Panc1 (cell line): ENCODE measurements around the gene CLSTN2. TPM values are rescaled to one million over a fixed set of nuclear protein-coding genes. Genes with fewer than 3 reads are reported as not detected.

Experiments used
- ATAC-seq: fragments of 200-7000 bp; cut with Tn5 transposase; 2 replicates; pipeline ENCODE4 v1.9.1; 2020; ENCODE audit warnings: mild to moderate bottlenecking, moderate library complexity
- BruUV-seq: library from RNA; stranded (reverse); fragments of 400-500 nt; replicated peaks from 2 replicates; lab custom pipeline; 2021; lab: Mats Ljungman, UMichigan
- CTCF ChIA-PET: fragments of 300-600 bp; sonication (Branson Sonifier 250); formaldehyde crosslinking; loops from one replicate; lab custom pipeline; 2022; ENCODE audit warnings: antibody characterized with exemption; lab: Charles Lee
- POLR2A ChIA-PET: fragments of 300-600 bp; sonication (Branson Sonifier 250); formaldehyde crosslinking; loops from one replicate; lab custom pipeline; 2022; ENCODE audit warnings: antibody characterized with exemption; lab: Charles Lee
- DNase-seq: peaks from one replicate; pipeline ENCODE4 v3.0.0-alpha.2; 2010; ENCODE audit warnings: low read depth, low spot score
- H3K27ac ChIP-seq: 2 replicates; pipeline ENCODE4 v1.5.1; 2011; ENCODE audit warnings: mild to moderate bottlenecking, low read length, inconsistent platforms
- H3K27me3 ChIP-seq: fragments of 200-500 bp; sonication (Bioruptor generic); 2 replicates; pipeline ENCODE4 v1.6.0; 2014; ENCODE audit warnings: low read length, inconsistent platforms; ENCODE audit not compliant: control insufficient read depth, insufficient read depth
- H3K36me3 ChIP-seq: fragments of 200-500 bp; sonication (Bioruptor generic); 2 replicates; pipeline ENCODE4 v1.5.1; 2014; ENCODE audit warnings: inconsistent platforms, mild to moderate bottlenecking, low read length, moderate library complexity; ENCODE audit not compliant: control insufficient read depth, insufficient read depth
- H3K4me1 ChIP-seq: 2 replicates; pipeline ENCODE4 v1.5.1; 2011; ENCODE audit warnings: inconsistent platforms, mild to moderate bottlenecking, low read length, moderate library complexity; ENCODE audit not compliant: control insufficient read depth, insufficient read depth
- H3K4me3 ChIP-seq, 2 experiments: 2 replicates each; pipeline ENCODE4 v1.5.1; 2011 to 2012; ENCODE audit warnings: low read depth in 2 of 2, low read length in 2 of 2, mild to moderate bottlenecking in 2 of 2, inconsistent platforms in 1 of 2, moderate library complexity in 1 of 2
- H3K9me3 ChIP-seq: fragments of 200-500 bp; sonication (Bioruptor generic); 2 replicates; pipeline ENCODE4 v1.5.1; 2014; ENCODE audit warnings: low read depth, mild to moderate bottlenecking, inconsistent platforms, low read length, moderate library complexity; ENCODE audit not compliant: control insufficient read depth, insufficient read depth
- POLR2AphosphoS5 ChIP-seq: IDR thresholded peaks from 2 replicates; pipeline ENCODE4 v1.6.1; 2012; ENCODE audit warnings: mild to moderate bottlenecking, low read depth, low read length, moderate library complexity
- SIN3A ChIP-seq: IDR thresholded peaks from 2 replicates; pipeline ENCODE4 v1.6.1; 2012; ENCODE audit warnings: low read depth, mild to moderate bottlenecking, low read length, moderate library complexity, borderline replicate concordance; ENCODE audit not compliant: insufficient read depth
- TCF7L2 ChIP-seq: IDR thresholded peaks from 2 replicates; pipeline ENCODE4 v1.6.1; 2011; ENCODE audit warnings: mild to moderate bottlenecking, low read depth, low read length, inconsistent platforms
- in situ Hi-C: cut with HindIII; loops from 2 replicates; pipeline ENCODE4 v1.10.0; 2016; ENCODE audit warnings: low sequenced_read_pairs, low pct_unique_long_range_greater_than_20kb
- intact Hi-C: fragments of 100-400 bp; cut with micrococcal nuclease; formaldehyde crosslinking; loops from one replicate; pipeline ENCODE4 v1.10.0; 2022; ENCODE audit not compliant: unreplicated experiment
- total RNA-seq: library from RNA; stranded (reverse); gene quantifications from one replicate; pipeline ENCODE4 v1.2.1, GENCODE V29; 2021; ENCODE audit not compliant: unreplicated experiment
- TF ChIP-seq, protein P1 (sequence below): fragments of 450-650 bp; IDR thresholded peaks from 2 replicates; pipeline ENCODE4 v1.5.1; 2017; ENCODE audit warnings: mild to moderate bottlenecking
- TF ChIP-seq, protein P2 (sequence below), 2 experiments: IDR thresholded peaks; 2 replicates each; pipeline ENCODE4 v1.6.1; 2011 to 2012; ENCODE audit warnings: low read depth in 2 of 2, control low read depth in 1 of 2, low read length in 1 of 2, mild to moderate bottlenecking in 1 of 2, moderate library complexity in 1 of 2; ENCODE audit not compliant: insufficient read depth in 1 of 2

CLSTN2 gene
- total RNA-seq, 1 experiment from 2014 or later, result 0.03 TPM

DNA sequence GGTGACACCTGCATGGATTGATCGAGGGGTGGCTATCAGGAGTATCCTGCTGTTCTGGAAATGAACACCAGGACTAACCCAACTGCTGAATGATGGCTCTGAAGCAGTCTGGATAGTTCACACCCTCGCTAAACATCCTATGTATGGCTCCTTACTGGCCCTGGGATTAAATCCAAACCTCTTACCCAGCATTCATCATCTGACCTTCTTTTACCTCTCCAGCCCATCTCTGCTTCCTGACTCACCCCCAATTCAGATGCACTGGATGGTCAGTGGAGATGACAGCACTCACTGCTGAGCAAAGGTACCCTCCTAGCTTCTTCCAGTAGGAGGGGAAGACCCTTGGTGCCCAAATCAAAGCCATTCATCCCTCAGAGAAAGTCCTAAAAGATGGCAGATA is 507.6 kb downstream of the CLSTN2 start:
- no peak overlapping the region for H3K27ac ChIP-seq
- no peaks in the 10 kb centered on the region for H3K9me3 ChIP-seq
- ATAC-seq, result no peak
- no peaks in the 10 kb centered on the region for H3K4me1 ChIP-seq
- H3K4me3 ChIP-seq, result no peak overlapping the region
- H3K27me3 ChIP-seq, result peaks cover 5% of the 10 kb centered on the region; the same call in 1 of the 2 replicates
- in situ Hi-C loops (no loop called here), intact Hi-C loops (no loop called here)
- BruUV-seq, result no TSS peak
- ChIA-PET POLR2A (no interaction called here), CTCF (no interaction called here)
- no peak for DNase-seq
- no peaks in the 10 kb centered on the region for H3K36me3 ChIP-seq
- TF ChIP-seq, protein P1, sequence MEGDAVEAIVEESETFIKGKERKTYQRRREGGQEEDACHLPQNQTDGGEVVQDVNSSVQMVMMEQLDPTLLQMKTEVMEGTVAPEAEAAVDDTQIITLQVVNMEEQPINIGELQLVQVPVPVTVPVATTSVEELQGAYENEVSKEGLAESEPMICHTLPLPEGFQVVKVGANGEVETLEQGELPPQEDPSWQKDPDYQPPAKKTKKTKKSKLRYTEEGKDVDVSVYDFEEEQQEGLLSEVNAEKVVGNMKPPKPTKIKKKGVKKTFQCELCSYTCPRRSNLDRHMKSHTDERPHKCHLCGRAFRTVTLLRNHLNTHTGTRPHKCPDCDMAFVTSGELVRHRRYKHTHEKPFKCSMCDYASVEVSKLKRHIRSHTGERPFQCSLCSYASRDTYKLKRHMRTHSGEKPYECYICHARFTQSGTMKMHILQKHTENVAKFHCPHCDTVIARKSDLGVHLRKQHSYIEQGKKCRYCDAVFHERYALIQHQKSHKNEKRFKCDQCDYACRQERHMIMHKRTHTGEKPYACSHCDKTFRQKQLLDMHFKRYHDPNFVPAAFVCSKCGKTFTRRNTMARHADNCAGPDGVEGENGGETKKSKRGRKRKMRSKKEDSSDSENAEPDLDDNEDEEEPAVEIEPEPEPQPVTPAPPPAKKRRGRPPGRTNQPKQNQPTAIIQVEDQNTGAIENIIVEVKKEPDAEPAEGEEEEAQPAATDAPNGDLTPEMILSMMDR, result no peak
- TF ChIP-seq POLR2AphosphoS5 (no peak), SIN3A (no peak), TCF7L2 (no peak)
- TF ChIP-seq, protein P2, sequence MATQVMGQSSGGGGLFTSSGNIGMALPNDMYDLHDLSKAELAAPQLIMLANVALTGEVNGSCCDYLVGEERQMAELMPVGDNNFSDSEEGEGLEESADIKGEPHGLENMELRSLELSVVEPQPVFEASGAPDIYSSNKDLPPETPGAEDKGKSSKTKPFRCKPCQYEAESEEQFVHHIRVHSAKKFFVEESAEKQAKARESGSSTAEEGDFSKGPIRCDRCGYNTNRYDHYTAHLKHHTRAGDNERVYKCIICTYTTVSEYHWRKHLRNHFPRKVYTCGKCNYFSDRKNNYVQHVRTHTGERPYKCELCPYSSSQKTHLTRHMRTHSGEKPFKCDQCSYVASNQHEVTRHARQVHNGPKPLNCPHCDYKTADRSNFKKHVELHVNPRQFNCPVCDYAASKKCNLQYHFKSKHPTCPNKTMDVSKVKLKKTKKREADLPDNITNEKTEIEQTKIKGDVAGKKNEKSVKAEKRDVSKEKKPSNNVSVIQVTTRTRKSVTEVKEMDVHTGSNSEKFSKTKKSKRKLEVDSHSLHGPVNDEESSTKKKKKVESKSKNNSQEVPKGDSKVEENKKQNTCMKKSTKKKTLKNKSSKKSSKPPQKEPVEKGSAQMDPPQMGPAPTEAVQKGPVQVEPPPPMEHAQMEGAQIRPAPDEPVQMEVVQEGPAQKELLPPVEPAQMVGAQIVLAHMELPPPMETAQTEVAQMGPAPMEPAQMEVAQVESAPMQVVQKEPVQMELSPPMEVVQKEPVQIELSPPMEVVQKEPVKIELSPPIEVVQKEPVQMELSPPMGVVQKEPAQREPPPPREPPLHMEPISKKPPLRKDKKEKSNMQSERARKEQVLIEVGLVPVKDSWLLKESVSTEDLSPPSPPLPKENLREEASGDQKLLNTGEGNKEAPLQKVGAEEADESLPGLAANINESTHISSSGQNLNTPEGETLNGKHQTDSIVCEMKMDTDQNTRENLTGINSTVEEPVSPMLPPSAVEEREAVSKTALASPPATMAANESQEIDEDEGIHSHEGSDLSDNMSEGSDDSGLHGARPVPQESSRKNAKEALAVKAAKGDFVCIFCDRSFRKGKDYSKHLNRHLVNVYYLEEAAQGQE (IDR thresholded peaks at IDR 0.05; ENCODE audit: insufficient read depth in 1 of 2, low read depth in 2 of 2, low read length in 1 of 2), result no peak

DNA sequence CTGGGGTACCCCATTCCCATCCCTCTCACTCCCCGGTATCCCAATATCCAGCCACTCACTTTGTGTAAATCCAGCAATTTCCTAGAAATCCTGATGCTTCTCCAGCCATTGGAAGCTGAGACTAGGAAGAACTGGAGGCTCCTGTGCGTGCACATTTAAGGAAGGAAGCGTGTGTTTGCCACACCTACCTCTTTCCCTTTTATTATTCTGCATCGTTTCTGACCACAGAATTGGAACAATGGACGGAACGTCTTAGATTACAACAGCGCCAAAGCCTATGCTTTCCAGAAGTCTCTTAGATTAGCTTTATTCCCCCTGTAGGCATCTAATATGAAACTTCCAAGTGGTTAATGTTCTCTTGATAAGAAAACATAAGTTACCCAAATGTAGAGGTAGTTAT is 508.1 kb downstream of the CLSTN2 start:
- intact Hi-C loops, result no loop called here
- in situ Hi-C loops, result no loop called here
- TF ChIP-seq TCF7L2, result no peak
- no peak for TF ChIP-seq POLR2AphosphoS5
- no peak for TF ChIP-seq SIN3A
- TF ChIP-seq, protein P2 (IDR thresholded peaks at IDR 0.05; ENCODE audit: insufficient read depth in 1 of 2, low read depth in 2 of 2, low read length in 1 of 2), result no peak
- TF ChIP-seq, protein P1, result no peak
- ATAC-seq (no peak), DNase-seq (no peak)
- no peak overlapping the region for H3K4me3 ChIP-seq
- peaks cover 5% of the 10 kb centered on the region; the same call in 1 of the 2 replicates for H3K27me3 ChIP-seq
- CTCF ChIA-PET, result no interaction called here
- no TSS peak for BruUV-seq
- H3K36me3 ChIP-seq, result no peaks in the 10 kb centered on the region
- no peaks in the 10 kb centered on the region for H3K9me3 ChIP-seq
- H3K4me1 ChIP-seq, result no peaks in the 10 kb centered on the region
- POLR2A ChIA-PET, result no interaction called here
- H3K27ac ChIP-seq, result no peak overlapping the region
